MCF 10A (cell line): ENCODE data around the gene GLMN. TPM values are rescaled to one million over a fixed set of nuclear protein-coding genes. Genes with fewer than 3 reads are reported as not detected.
A peak's percentile ranks its signal among the peaks of the same experiment; 100 is the strongest.

ENCODE experiments used
- BruUV-seq: library from RNA; stranded (reverse); fragments of 400-500 nt; replicated peaks from 2 replicates; lab custom pipeline; 2021; lab: Mats Ljungman, UMichigan
- CTCF ChIA-PET: fragments of 300-600 bp; sonication (Branson Sonifier 250); formaldehyde crosslinking; extraction: SDS; loops from one replicate; lab custom pipeline; 2021; ENCODE audit warnings: antibody characterized with exemption, inconsistent platforms; lab: Yijun Ruan, JAX
- POLR2A ChIA-PET: fragments of 300-600, 350-650 bp; sonication (Branson Sonifier 250); formaldehyde crosslinking; extraction: SDS; loops from one replicate; lab custom pipeline; 2020; ENCODE audit warnings: antibody characterized with exemption, inconsistent platforms; lab: Yijun Ruan, JAX
- DNase-seq: peaks from one replicate; pipeline ENCODE4 v3.0.0-alpha.2; 2018; ENCODE audit not compliant: unreplicated experiment
- H3K27ac Mint-ChIP-seq: one replicate; pipeline ENCODE4 v1.8.0; 2022; ENCODE audit warnings: mild to moderate bottlenecking, low read depth, mixed read lengths; ENCODE audit not compliant: unreplicated experiment
- H3K27me3 Mint-ChIP-seq: one replicate; pipeline ENCODE4 v1.8.0; 2022; ENCODE audit warnings: mixed read lengths; ENCODE audit not compliant: insufficient read depth, unreplicated experiment
- H3K36me3 Mint-ChIP-seq: one replicate; pipeline ENCODE4 v1.8.0; 2022; ENCODE audit warnings: mild to moderate bottlenecking, moderate library complexity, mixed read lengths; ENCODE audit not compliant: insufficient read depth, unreplicated experiment
- H3K4me1 Mint-ChIP-seq: one replicate; pipeline ENCODE4 v1.8.0; 2022; ENCODE audit warnings: mixed read lengths; ENCODE audit not compliant: insufficient read depth, unreplicated experiment
- H3K4me3 Mint-ChIP-seq: one replicate; pipeline ENCODE4 v1.8.0; 2022; ENCODE audit warnings: mild to moderate bottlenecking, moderate library complexity, mixed read lengths; ENCODE audit not compliant: unreplicated experiment
- H3K9me3 Mint-ChIP-seq: one replicate; pipeline ENCODE4 v1.8.0; 2022; ENCODE audit warnings: mixed read lengths; ENCODE audit not compliant: unreplicated experiment
- CTCF ChIP-seq: fragments of 200-600 bp; IDR thresholded peaks from one replicate; pipeline ENCODE4 v1.8.0; 2022; ENCODE audit warnings: antibody characterized with exemption, mild to moderate bottlenecking; ENCODE audit not compliant: unreplicated experiment
- intact Hi-C: fragments of 100-400 bp; cut with micrococcal nuclease; formaldehyde crosslinking; loops from 2 replicates; pipeline ENCODE4 v1.14.1; 2022
- total RNA-seq: library from RNA; stranded (reverse); gene quantifications from 2 replicates; pipeline ENCODE4 v1.2.3, GENCODE V29; 2022

The GLMN gene
- total RNA-seq, 1 experiment from 2014 or later, result 10.1 TPM

GRCh38 chr1:92277105-92277723, 21.6 kb downstream of the GLMN start:
- Mint-ChIP-seq H3K4me3 (no peak overlapping the region), H3K27ac (no peak overlapping the region), H3K36me3 (peaks cover 64% of the 10 kb centered on the region), H3K27me3 (no peaks in the 10 kb centered on the region), H3K9me3 (peaks cover 11% of the 10 kb centered on the region), H3K4me1 (no peaks in the 10 kb centered on the region)
- intact Hi-C loops, result no loop called here
- ChIA-PET CTCF (no interaction called here), POLR2A (no interaction called here)
- BruUV-seq, result no TSS peak
- no peak for TF ChIP-seq CTCF
- DNase-seq, result peak; percentile 21

- no peaks in the 10 kb centered on the region for H3K4me1 Mint-ChIP-seq
- H3K4me3 Mint-ChIP-seq, result no peak overlapping the region
- DNase-seq, result no peak
- H3K36me3 Mint-ChIP-seq, result peaks cover 55% of the 10 kb centered on the region
- H3K9me3 Mint-ChIP-seq, result peaks cover 8% of the 10 kb centered on the region
- intact Hi-C loops, result no loop called here
- CTCF ChIA-PET, result interaction anchor here (0.6 kb wide), 1 partner anchor 1556 kb away, joined by 4 read pairs; no protein-coding TSS in a partner anchor
- no peaks in the 10 kb centered on the region for H3K27me3 Mint-ChIP-seq
- POLR2A ChIA-PET, result interaction anchor here (0.6 kb wide), 1 partner anchor 24 kb away, joined by 3 read pairs; no protein-coding TSS in a partner anchor
- no TSS peak for BruUV-seq
- TF ChIP-seq CTCF, result no peak
- H3K27ac Mint-ChIP-seq, result no peak overlapping the region
These were observed 22.7 kb downstream of the GLMN start for GRCh38 chr1:92276082-92276481.

- ChIA-PET POLR2A (interaction anchor here (0.9 kb wide), 1 partner anchor 11 kb away, joined by 4 read pairs; no protein-coding TSS in a partner anchor), CTCF (no interaction called here)
- DNase-seq, result no peak
- TF ChIP-seq CTCF, result no peak
- peaks cover 46% of the 10 kb centered on the region for H3K36me3 Mint-ChIP-seq
- intact Hi-C loops, result no loop called here
- no TSS peak for BruUV-seq
- H3K27ac Mint-ChIP-seq, result no peak overlapping the region
- H3K27me3 Mint-ChIP-seq, result no peaks in the 10 kb centered on the region
- H3K4me3 Mint-ChIP-seq, result no peak overlapping the region
- no peaks in the 10 kb centered on the region for H3K9me3 Mint-ChIP-seq
- no peaks in the 10 kb centered on the region for H3K4me1 Mint-ChIP-seq
These were observed 23.8 kb downstream of the GLMN start for GRCh38 chr1:92274939-92275338.

- H3K4me1 Mint-ChIP-seq, result no peaks in the 10 kb centered on the region
These were observed 25.7 kb downstream of the GLMN start for GRCh38 chr1:92273039-92273438.

More at GRCh38 chr1:92273039-92273438, 25.7 kb downstream of the GLMN start:
- Mint-ChIP-seq H3K27me3 (no peaks in the 10 kb centered on the region), H3K4me3 (no peak overlapping the region), H3K27ac (no peak overlapping the region), H3K9me3 (no peaks in the 10 kb centered on the region), H3K36me3 (peaks cover 40% of the 10 kb centered on the region)
- ChIA-PET CTCF (interaction anchor here (0.6 to 1.2 kb wide), 4 partner anchors 18 to 970 kb away, joined by 3 to 4 read pairs (median 3); no protein-coding TSS in a partner anchor), POLR2A (interaction anchor here (0.6 to 1.2 kb wide), 2 partner anchors 18 to 382 kb away, joined by 3 read pairs; no protein-coding TSS in a partner anchor)
- DNase-seq, result no peak
- no TSS peak for BruUV-seq
- intact Hi-C loops, result no loop called here
- TF ChIP-seq CTCF, result no peak
